Stimulated activated naive B cell treated with anti-CD40 and anti-IgM and Interleukin-4, amounts not matched to agents 10 μg/mL and 1 μg/mL and 100 μg/mL, for 72 hours (primary cell): ENCODE results near the gene FAM78B.

Experiments
- ATAC-seq, 2 donors: fragments of 150-1000 bp; cut with Tn5 transposase; replicated peaks; 2 replicates each; pipeline ENCODE4 v1.10.0; 2021; ENCODE audit warnings: moderate library complexity in 1 of 2
- DNase-seq: peaks from one replicate; pipeline ENCODE4 v3.0.0; 2021
- H3K27ac Mint-ChIP-seq: one replicate; pipeline ENCODE4 v1.8.0; 2022; ENCODE audit warnings: mild to moderate bottlenecking, mixed read lengths
- H3K27me3 Mint-ChIP-seq, 2 donors: one replicate each; pipeline ENCODE4 v1.8.0; 2022; ENCODE audit warnings: mixed read lengths in 2 of 2
- H3K36me3 Mint-ChIP-seq, 2 donors: one replicate each; pipeline ENCODE4 v1.8.0; 2022; ENCODE audit warnings: mixed read lengths in 2 of 2, mild to moderate bottlenecking in 1 of 2
- H3K4me1 Mint-ChIP-seq, 2 donors: one replicate each; pipeline ENCODE4 v1.8.0; 2022; ENCODE audit warnings: mixed read lengths in 2 of 2, mild to moderate bottlenecking in 1 of 2
- H3K4me3 Mint-ChIP-seq, 2 donors: one replicate each; pipeline ENCODE4 v1.8.0; 2022; ENCODE audit warnings: mild to moderate bottlenecking in 2 of 2, mixed read lengths in 2 of 2, moderate library complexity in 1 of 2
- H3K9me3 Mint-ChIP-seq, 2 donors: one replicate each; pipeline ENCODE4 v1.8.0; 2022; ENCODE audit warnings: mixed read lengths in 2 of 2, mild to moderate bottlenecking in 1 of 2

Gene FAM78B

GRCh38 chr1:166120281-166120680, 46.5 kb downstream of the FAM78B start:
- Mint-ChIP-seq H3K27me3 (peaks cover 0 to 15% of the 10 kb centered on the region in 2 donors), H3K27ac (no peak overlapping the region), H3K36me3 (no peaks in the 10 kb centered on the region), H3K4me1 (no peaks in the 10 kb centered on the region), H3K9me3 (no peaks in the 10 kb centered on the region), H3K4me3 (no peak overlapping the region)
- ATAC-seq (no peak), DNase-seq (no peak)

GRCh38 chr1:166119471-166119965, 47.3 kb downstream of the FAM78B start:
- Mint-ChIP-seq H3K27ac (no peak overlapping the region), H3K9me3 (no peaks in the 10 kb centered on the region), H3K36me3 (no peaks in the 10 kb centered on the region), H3K27me3 (peaks cover 0 to 15% of the 10 kb centered on the region in 2 donors), H3K4me1 (no peaks in the 10 kb centered on the region), H3K4me3 (no peak overlapping the region)
- ATAC-seq (no peak), DNase-seq (no peak)

- Mint-ChIP-seq H3K36me3 (no peaks in the 10 kb centered on the region), H3K4me1 (no peaks in the 10 kb centered on the region), H3K27me3 (peaks cover 0 to 12% of the 10 kb centered on the region in 2 donors), H3K4me3 (no peak overlapping the region), H3K9me3 (no peaks in the 10 kb centered on the region), H3K27ac (no peak overlapping the region)
- no peak for ATAC-seq
- DNase-seq = no peak
These were observed 49.0 kb downstream of the FAM78B start for GRCh38 chr1:166117776-166118175.

GRCh38 chr1:166116026-166116425, 50.8 kb downstream of the FAM78B start:
- no peaks in the 10 kb centered on the region for H3K36me3 Mint-ChIP-seq
- H3K4me3 Mint-ChIP-seq = no peak overlapping the region
- H3K9me3 Mint-ChIP-seq = no peaks in the 10 kb centered on the region
- DNase-seq (no peak), ATAC-seq (no peak)
- no peak overlapping the region for H3K27ac Mint-ChIP-seq
- peaks cover 0 to 12% of the 10 kb centered on the region in 2 donors for H3K27me3 Mint-ChIP-seq
- no peaks in the 10 kb centered on the region for H3K4me1 Mint-ChIP-seq

- Mint-ChIP-seq H3K36me3 (no peaks in the 10 kb centered on the region), H3K9me3 (no peaks in the 10 kb centered on the region), H3K27ac (no peak overlapping the region), H3K4me3 (no peak overlapping the region), H3K27me3 (peaks cover 0 to 10% of the 10 kb centered on the region in 2 donors), H3K4me1 (no peaks in the 10 kb centered on the region)
- no peak for ATAC-seq
- no peak for DNase-seq
These were observed 52.4 kb downstream of the FAM78B start for GRCh38 chr1:166114419-166114818.

GRCh38 chr1:166113630-166114029, 53.2 kb downstream of the FAM78B start:
- H3K9me3 Mint-ChIP-seq = no peaks in the 10 kb centered on the region
- H3K36me3 Mint-ChIP-seq = no peaks in the 10 kb centered on the region
- no peaks in the 10 kb centered on the region for H3K4me1 Mint-ChIP-seq
- DNase-seq (no peak), ATAC-seq (no peak)
- H3K4me3 Mint-ChIP-seq = no peak overlapping the region
- peaks cover 0 to 8% of the 10 kb centered on the region in 2 donors for H3K27me3 Mint-ChIP-seq
- no peak overlapping the region for H3K27ac Mint-ChIP-seq

GRCh38 chr1:166113031-166113430, 53.8 kb downstream of the FAM78B start:
- Mint-ChIP-seq H3K9me3 (peaks cover 0 to 1% of the 10 kb centered on the region in 2 donors), H3K36me3 (no peaks in the 10 kb centered on the region), H3K27me3 (peaks cover 0 to 8% of the 10 kb centered on the region in 2 donors), H3K4me1 (no peaks in the 10 kb centered on the region), H3K27ac (no peak overlapping the region), H3K4me3 (no peak overlapping the region)
- ATAC-seq = no peak
- DNase-seq = no peak

GRCh38 chr1:166112425-166112824, 54.4 kb downstream of the FAM78B start:
- ATAC-seq (no peak), DNase-seq (no peak)
- peaks cover 0 to 5% of the 10 kb centered on the region in 2 donors for H3K9me3 Mint-ChIP-seq
- H3K4me3 Mint-ChIP-seq = no peak overlapping the region
- peaks cover 0 to 2% of the 10 kb centered on the region in 2 donors for H3K27me3 Mint-ChIP-seq
- no peaks in the 10 kb centered on the region for H3K4me1 Mint-ChIP-seq
- no peaks in the 10 kb centered on the region for H3K36me3 Mint-ChIP-seq
- H3K27ac Mint-ChIP-seq = no peak overlapping the region

- Mint-ChIP-seq H3K9me3 (peaks cover 5 to 9% of the 10 kb centered on the region in 2 donors), H3K4me3 (no peak overlapping the region), H3K27ac (no peak overlapping the region), H3K4me1 (no peaks in the 10 kb centered on the region), H3K27me3 (no peaks in the 10 kb centered on the region), H3K36me3 (no peaks in the 10 kb centered on the region)
- ATAC-seq (no peak), DNase-seq (no peak)
These were observed 55.4 kb downstream of the FAM78B start for GRCh38 chr1:166111430-166111829.

GRCh38 chr1:166090244-166090643, 76.6 kb downstream of the FAM78B start:
- H3K4me3 Mint-ChIP-seq = no peak overlapping the region
- no peak for ATAC-seq
- H3K4me1 Mint-ChIP-seq = no peaks in the 10 kb centered on the region
- DNase-seq = no peak
- H3K9me3 Mint-ChIP-seq = peaks cover 0 to 5% of the 10 kb centered on the region in 2 donors
- H3K27me3 Mint-ChIP-seq = peaks cover 5 to 12% of the 10 kb centered on the region in 2 donors
- no peak overlapping the region for H3K27ac Mint-ChIP-seq
- H3K36me3 Mint-ChIP-seq = no peaks in the 10 kb centered on the region

- no peak overlapping the region for H3K4me3 Mint-ChIP-seq
- H3K9me3 Mint-ChIP-seq = peaks cover 0 to 5% of the 10 kb centered on the region in 2 donors
- peaks cover under 1 to 8% of the 10 kb centered on the region in 2 donors for H3K27me3 Mint-ChIP-seq
- H3K36me3 Mint-ChIP-seq = no peaks in the 10 kb centered on the region
- ATAC-seq = peak in 1 of 2 donors; percentile 21
- H3K27ac Mint-ChIP-seq = no peak overlapping the region
- no peaks in the 10 kb centered on the region for H3K4me1 Mint-ChIP-seq
- no peak for DNase-seq
These were observed 77.0 kb downstream of the FAM78B start for GRCh38 chr1:166089804-166090203.

- Mint-ChIP-seq H3K9me3 (peaks cover 0 to 5% of the 10 kb centered on the region in 2 donors), H3K4me1 (no peaks in the 10 kb centered on the region), H3K4me3 (no peak overlapping the region), H3K27me3 (peaks cover 0 to 8% of the 10 kb centered on the region in 2 donors), H3K36me3 (no peaks in the 10 kb centered on the region), H3K27ac (no peak overlapping the region)
- DNase-seq = no peak
- no peak for ATAC-seq
These were observed 78.2 kb downstream of the FAM78B start for GRCh38 chr1:166088572-166088955.

- Mint-ChIP-seq H3K9me3 (peaks cover 0 to 5% of the 10 kb centered on the region in 2 donors), H3K27ac (no peak overlapping the region), H3K4me3 (no peak overlapping the region), H3K27me3 (peaks cover 0 to 8% of the 10 kb centered on the region in 2 donors), H3K4me1 (no peaks in the 10 kb centered on the region), H3K36me3 (no peaks in the 10 kb centered on the region)
- ATAC-seq = no peak
- DNase-seq = no peak
These were observed 78.8 kb downstream of the FAM78B start for GRCh38 chr1:166087734-166088571.

- H3K36me3 Mint-ChIP-seq = no peaks in the 10 kb centered on the region
- no peaks in the 10 kb centered on the region for H3K4me1 Mint-ChIP-seq
- DNase-seq (no peak), ATAC-seq (no peak)
- no peak overlapping the region for H3K4me3 Mint-ChIP-seq
- peaks cover 0 to 12% of the 10 kb centered on the region in 2 donors for H3K27me3 Mint-ChIP-seq
- peaks cover 5% of the 10 kb centered on the region in 2 donors for H3K9me3 Mint-ChIP-seq
- H3K27ac Mint-ChIP-seq = no peak overlapping the region
These were observed 80.5 kb downstream of the FAM78B start for GRCh38 chr1:166086113-166086883.
